ENCODE results near the gene BLVRA.

Gene BLVRA

DNA sequence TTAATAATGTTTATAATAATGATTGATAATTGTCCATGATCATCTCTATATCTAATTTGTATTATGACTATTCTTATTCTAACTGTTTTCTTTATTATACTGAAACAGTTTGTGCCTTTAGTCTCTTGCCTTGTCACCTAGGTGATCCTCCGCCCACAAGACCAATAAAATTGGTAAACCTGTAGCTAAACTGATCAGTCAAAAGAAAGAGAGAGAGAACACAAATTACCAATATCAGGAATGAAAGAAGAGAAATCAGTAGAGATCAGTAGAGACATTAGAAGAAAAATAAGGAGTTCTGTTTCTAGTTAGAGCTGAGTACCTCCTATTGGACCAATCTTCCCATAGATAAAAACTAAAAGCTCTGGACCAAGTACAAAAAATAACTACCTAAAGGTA lies 23.1 kb upstream of the BLVRA start:
- in situ Hi-C loops (cut with HindIII; ENCODE audit: low sequenced_read_pairs): no loop called here
- TF ChIP-seq, protein P1, sequence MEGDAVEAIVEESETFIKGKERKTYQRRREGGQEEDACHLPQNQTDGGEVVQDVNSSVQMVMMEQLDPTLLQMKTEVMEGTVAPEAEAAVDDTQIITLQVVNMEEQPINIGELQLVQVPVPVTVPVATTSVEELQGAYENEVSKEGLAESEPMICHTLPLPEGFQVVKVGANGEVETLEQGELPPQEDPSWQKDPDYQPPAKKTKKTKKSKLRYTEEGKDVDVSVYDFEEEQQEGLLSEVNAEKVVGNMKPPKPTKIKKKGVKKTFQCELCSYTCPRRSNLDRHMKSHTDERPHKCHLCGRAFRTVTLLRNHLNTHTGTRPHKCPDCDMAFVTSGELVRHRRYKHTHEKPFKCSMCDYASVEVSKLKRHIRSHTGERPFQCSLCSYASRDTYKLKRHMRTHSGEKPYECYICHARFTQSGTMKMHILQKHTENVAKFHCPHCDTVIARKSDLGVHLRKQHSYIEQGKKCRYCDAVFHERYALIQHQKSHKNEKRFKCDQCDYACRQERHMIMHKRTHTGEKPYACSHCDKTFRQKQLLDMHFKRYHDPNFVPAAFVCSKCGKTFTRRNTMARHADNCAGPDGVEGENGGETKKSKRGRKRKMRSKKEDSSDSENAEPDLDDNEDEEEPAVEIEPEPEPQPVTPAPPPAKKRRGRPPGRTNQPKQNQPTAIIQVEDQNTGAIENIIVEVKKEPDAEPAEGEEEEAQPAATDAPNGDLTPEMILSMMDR (IDR thresholded peaks at IDR 0.05; ENCODE audit: low read depth, low read length): no peak
- no peak overlapping the region for H3K4me3 ChIP-seq (ENCODE audit: low read depth, low read length)
- no peak for DNase-seq (ENCODE audit: low read depth, low spot score)

DNA sequence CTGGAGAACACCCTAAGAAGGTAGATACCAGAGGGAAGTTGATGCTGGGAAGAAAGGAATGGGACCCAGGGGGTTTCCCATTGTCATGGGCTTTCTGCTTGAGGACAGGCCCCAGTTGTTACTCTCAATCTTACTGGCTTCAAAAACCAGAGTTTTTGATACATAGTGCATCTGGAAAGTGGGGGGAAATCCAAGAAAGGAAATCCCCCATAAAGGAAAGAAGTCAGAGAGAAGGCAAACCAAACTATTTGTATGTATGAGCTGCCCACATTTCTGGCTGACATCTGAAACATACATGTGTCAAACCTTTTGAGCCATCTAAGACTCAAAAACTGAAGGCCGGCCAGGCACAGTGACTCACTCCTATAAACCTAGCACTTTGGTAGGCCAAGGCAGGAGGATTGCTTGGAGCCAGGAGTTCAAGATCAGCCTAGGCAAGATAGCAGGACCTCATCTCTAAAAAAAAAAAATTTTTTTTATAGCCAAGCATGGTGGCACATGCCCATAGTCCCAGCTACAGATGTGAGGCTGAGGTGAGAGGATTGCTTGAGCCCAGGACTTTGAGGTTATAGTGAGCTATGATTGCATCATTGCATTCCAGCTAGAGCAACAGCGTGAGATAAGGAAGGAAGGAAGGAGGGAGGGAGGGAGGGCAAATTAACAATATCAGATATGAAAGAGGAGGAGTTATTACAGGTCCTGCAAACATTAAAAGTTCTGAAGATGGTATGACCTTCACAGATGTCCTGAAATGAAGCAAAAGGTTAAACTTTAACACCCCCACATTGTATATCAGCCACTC lies 22.5 kb upstream of the BLVRA start:
- no peak overlapping the region for H3K4me3 ChIP-seq (ENCODE audit: low read depth, low read length)
- in situ Hi-C loops (cut with HindIII; ENCODE audit: low sequenced_read_pairs): no loop called here
- TF ChIP-seq, protein P1 (IDR thresholded peaks at IDR 0.05; ENCODE audit: low read depth, low read length): no peak
- no peak for DNase-seq (ENCODE audit: low read depth, low spot score)

- TF ChIP-seq, protein P1 (IDR thresholded peaks at IDR 0.05; ENCODE audit: low read depth, low read length): no peak
- in situ Hi-C loops (cut with HindIII; ENCODE audit: low sequenced_read_pairs): no loop called here
- DNase-seq (ENCODE audit: low read depth, low spot score): no peak
- H3K4me3 ChIP-seq (ENCODE audit: low read depth, low read length): no peak overlapping the region
These were observed 20.9 kb upstream of the BLVRA start for GRCh38 chr7:43737467-43738127.

DNA sequence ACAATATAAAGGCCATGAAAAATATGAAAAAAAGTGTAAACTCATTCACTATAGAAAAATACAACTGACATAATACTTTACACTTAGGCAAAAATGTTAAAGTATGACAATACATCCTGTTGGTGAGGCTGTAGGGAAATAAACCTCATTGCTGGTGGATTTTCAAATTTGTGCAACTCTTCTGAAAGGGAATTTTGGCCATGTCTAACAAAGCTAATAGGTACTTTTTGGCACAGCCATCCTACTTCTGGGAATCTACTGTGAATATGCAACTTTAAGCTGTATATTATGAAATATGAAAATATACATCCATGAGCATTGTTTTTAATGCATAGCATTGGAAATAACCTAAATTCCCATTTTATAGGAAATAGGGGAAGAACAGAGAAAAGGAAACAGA lies 15.8 kb upstream of the BLVRA start:
- in situ Hi-C loops (cut with HindIII; ENCODE audit: low sequenced_read_pairs): no loop called here
- TF ChIP-seq, protein P1 (IDR thresholded peaks at IDR 0.05; ENCODE audit: low read depth, low read length): no peak
- no peak for DNase-seq (ENCODE audit: low read depth, low spot score)
- H3K4me3 ChIP-seq (ENCODE audit: low read depth, low read length): no peak overlapping the region

- TF ChIP-seq, protein P1 (IDR thresholded peaks at IDR 0.05; ENCODE audit: low read depth, low read length): no peak
- in situ Hi-C loops (cut with HindIII; ENCODE audit: low sequenced_read_pairs): no loop called here
- no peak overlapping the region for H3K4me3 ChIP-seq (ENCODE audit: low read depth, low read length)
- no peak for DNase-seq (ENCODE audit: low read depth, low spot score)
These were observed 11.0 kb upstream of the BLVRA start for GRCh38 chr7:43747328-43748105.

DNA sequence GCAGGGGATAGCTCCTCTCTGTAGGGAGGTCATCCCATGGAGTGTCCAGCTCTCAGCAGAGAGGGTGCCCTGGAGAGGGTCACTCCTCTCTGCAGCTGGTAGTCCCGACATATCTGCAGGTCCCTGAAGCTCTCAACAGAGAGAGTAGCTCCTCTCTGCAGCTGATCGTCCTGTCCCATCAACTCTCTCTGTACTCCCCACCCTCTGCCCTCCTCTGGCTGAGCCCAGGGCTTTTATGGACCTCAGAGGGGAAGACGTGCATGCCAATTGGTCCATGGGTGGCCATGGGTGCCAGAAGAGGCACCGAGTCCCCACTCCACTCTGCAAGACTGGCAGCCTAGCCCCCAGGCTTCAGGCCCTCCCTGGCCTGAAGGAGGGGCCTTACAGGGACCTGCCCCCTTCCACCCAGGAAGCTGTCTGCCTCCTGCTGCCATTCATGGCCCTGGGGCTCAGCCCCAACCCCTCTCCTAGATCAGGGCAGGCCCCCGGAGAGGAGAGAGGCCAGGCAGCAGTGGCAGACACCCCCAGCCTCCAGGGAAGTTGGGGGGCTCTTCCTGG lies 9.0 kb upstream of the BLVRA start:
- in situ Hi-C loops (cut with HindIII; ENCODE audit: low sequenced_read_pairs): no loop called here
- TF ChIP-seq, protein P1 (IDR thresholded peaks at IDR 0.05; ENCODE audit: low read depth, low read length): no peak
- DNase-seq (ENCODE audit: low read depth, low spot score): no peak
- no peak overlapping the region for H3K4me3 ChIP-seq (ENCODE audit: low read depth, low read length)

Measured in astrocyte of the spinal cord (primary cell).